Gastroesophageal sphincter (tissue), 4 donors: Measurements from ENCODE around the gene LILRA6. TPM values are rescaled to one million over a fixed set of nuclear protein-coding genes. Genes with fewer than 3 reads are reported as not detected.
"Not testable (repeated sequence)": the region's sequence is repeated elsewhere in the genome, so short reads cannot be mapped to it uniquely, and the experiment has no call there.

Experiments
- ATAC-seq: fragments of 150-250 bp; one replicate; pipeline ENCODE4 v1.9.1; 2016; ENCODE audit warnings: mild to moderate bottlenecking, moderate library complexity
- H3K27ac ChIP-seq, 4 donors: fragments of 200-600 bp; sonication (generic) in 3 of 4; 1 replicate in 3 of 4; 2 replicates in 1 of 4; pipeline ENCODE4 v1.5.1; 2016 to 2019
- H3K27me3 ChIP-seq: fragments of 200-600 bp; sonication (generic); one replicate; pipeline ENCODE4 v1.5.1; 2019
- H3K36me3 ChIP-seq, 2 donors: fragments of 200-600 bp; sonication (generic); one replicate each; pipeline ENCODE4 v1.5.1; 2019; ENCODE audit warnings: control low read depth in 1 of 2
- H3K4me1 ChIP-seq, 3 donors: fragments of 200-600 bp; sonication (generic); 1 replicate in 2 of 3; 2 replicates in 1 of 3; pipeline ENCODE4 v1.5.1; 2016 to 2019; ENCODE audit warnings: control low read depth in 2 of 3
- H3K4me3 ChIP-seq, 2 donors: fragments of 200-600 bp; sonication (generic); one replicate each; pipeline ENCODE4 v1.5.1; 2019; ENCODE audit warnings: mild to moderate bottlenecking in 1 of 2, moderate library complexity in 1 of 2
- H3K9me3 ChIP-seq, 3 donors: fragments of 200-600 bp; sonication (generic); one replicate each; pipeline ENCODE4 v1.5.1; 2017 to 2019; ENCODE audit warnings: control low read depth in 2 of 3
- EP300 ChIP-seq: sonication (generic); formaldehyde crosslinking; IDR thresholded peaks from one replicate; pipeline ENCODE4 v1.6.1; 2017; ENCODE audit warnings: antibody characterized with exemption, mild to moderate bottlenecking
- POLR2A ChIP-seq, 2 donors: fragments of 450-650 bp; IDR thresholded peaks; one replicate each; pipeline ENCODE4 v1.6.1; 2017; ENCODE audit warnings: antibody characterized with exemption in 2 of 2, mild to moderate bottlenecking in 2 of 2, moderate library complexity in 1 of 2
- POLR2AphosphoS5 ChIP-seq: sonication (generic); formaldehyde crosslinking; IDR thresholded peaks from one replicate; pipeline ENCODE4 v1.6.1; 2017; ENCODE audit warnings: antibody characterized with exemption
- WGBS, 2 donors: methylation state at CpG; one replicate each; pipeline ENCODE4 v1.1.5; 2018; ENCODE audit warnings: low coverage in 1 of 2; 5-methylcytosine and 5-hydroxymethylcytosine counted together
- total RNA-seq, 4 donors: library from RNA; depleted of rRNA; stranded (reverse); fragments of >200 nt; gene quantifications; one replicate each; pipeline ENCODE4 v1.1.0, GENCODE V29; 2016
- TF ChIP-seq, protein P1 (sequence below), 4 experiments: fragments of 200-600 bp in 2 of 4; fragments of 450-650 bp in 2 of 4; sonication (generic) in 1 of 4; IDR thresholded peaks; one replicate each; pipeline ENCODE4 v1.5.1; 2017 to 2019; ENCODE audit warnings: antibody characterized with exemption in 4 of 4, mild to moderate bottlenecking in 2 of 4, moderate library complexity in 2 of 4

The LILRA6 gene
- total RNA-seq, 4 donors from 2014 or later: 0.31 to 4.2 (median 2.2) TPM

DNA sequence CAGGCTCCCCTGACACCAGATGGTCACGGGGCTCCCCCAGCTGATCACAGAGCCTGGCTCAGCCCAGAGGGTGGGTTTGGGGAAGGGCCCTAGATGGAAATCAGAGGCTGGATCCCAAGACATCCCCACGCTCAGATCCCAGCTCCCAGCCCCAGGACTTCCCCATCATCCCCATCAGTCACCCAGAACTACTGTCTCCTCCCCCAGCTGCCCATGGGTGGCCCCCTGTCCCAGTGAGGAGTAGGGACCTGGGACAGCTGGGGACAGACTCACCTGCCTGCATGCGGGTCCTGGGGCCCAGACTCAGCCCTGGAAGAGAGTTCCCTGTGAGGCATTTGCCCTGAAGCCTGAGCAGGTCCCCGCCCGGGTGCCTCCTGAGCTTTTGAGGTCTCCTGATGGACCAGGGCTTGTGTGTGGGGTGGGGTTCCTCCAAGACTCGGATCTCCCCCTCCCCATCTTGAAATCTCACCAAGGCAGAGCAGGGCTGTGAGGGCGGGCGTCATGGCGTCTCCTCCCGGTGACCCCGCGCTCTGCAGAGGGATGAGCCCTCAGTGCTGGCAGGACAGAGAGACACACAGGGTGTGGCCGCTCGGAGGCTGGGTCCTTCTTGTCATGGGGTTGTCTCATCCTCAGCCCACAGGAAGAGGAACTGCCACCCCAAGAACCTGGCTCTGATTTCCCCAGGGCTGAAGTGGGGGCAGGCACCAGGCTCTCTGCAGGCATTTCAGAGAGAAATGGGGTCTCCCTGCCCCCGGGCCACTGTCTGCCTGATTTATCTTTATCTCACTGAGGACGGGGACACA is 19.9 kb downstream of the LILRA6 start, which contains the start of gene LILRB3:
Gene LILRB3, minus strand, starts transcription at position 534 of the 803 bp plus-strand sequence. Its CDS starts 31 bp downstream, at position 503.
- peak; percentile 65 for ATAC-seq
- not testable (repeated sequence) for H3K9me3 ChIP-seq, H3K36me3 ChIP-seq, H3K4me1 ChIP-seq
- H3K4me3 ChIP-seq: peak within 1 kb of the TSS in 1 of 2 donors; percentile 19
- peak within 1 kb of the TSS in 1 of 4 donors; percentile 25 for H3K27ac ChIP-seq
- WGBS, 2 donors: 39 to 50% methylated on average over 2 to 4 of the region's 16 CpGs
- peaks cover 45% of the 10 kb centered on the region for H3K27me3 ChIP-seq

DNA sequence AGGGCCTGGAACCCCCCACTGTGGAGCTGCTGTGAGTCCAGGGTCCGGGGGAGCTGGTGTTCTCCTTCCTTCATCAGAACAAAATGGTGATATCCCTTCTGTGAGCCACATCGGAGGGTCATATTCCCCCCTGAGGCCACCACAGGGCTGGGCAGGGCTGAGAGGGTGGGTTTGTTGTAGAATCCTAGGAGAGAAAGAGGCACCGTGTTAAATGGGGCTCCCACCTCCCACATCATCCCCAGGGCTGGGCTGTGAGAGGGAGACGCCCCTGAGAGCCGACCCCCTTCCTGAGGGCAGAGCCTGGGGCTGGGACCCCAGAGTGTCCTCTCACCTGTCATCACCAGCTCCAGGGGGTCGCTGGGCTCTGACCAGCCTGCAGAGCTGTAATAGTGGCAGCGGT is 20.6 kb downstream of the LILRA6 start:
- WGBS, 2 donors: no CpG with 5 or more reads among the region's 7 CpGs

DNA sequence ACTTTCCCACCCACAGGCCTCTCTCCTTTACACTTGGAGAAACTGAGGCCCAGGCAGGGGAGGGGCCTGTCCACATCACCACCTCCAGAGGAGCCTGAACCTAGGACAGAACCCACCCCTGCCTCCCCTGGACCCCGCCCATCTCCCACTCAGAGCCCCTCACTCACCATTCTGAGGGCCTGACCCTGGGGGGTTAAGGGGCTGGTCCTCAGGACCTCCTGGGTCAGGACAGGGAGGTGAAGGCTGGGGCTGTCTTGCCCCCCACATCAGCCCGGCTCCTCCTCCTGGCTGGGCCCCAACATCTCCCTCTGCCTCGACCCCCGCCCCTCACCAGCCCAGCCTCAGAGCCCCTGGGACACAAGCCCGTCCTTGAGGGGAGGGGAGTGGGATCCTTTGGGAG is 22.9 kb downstream of the LILRA6 start:
- H3K36me3 ChIP-seq, H3K9me3 ChIP-seq, ATAC-seq, H3K4me3 ChIP-seq, H3K27ac ChIP-seq, H3K4me1 ChIP-seq: not testable (repeated sequence)
- no CpG with 5 or more reads among the region's 5 CpGs for WGBS, 2 donors
- H3K27me3 ChIP-seq: peaks cover 39% of the 10 kb centered on the region

More for the DNA sequence above, 20.6 kb downstream of the LILRA6 start:
- H3K9me3 ChIP-seq, H3K27ac ChIP-seq, ATAC-seq, H3K4me3 ChIP-seq, H3K4me1 ChIP-seq, H3K36me3 ChIP-seq: not testable (repeated sequence)
- peaks cover 45% of the 10 kb centered on the region for H3K27me3 ChIP-seq

DNA sequence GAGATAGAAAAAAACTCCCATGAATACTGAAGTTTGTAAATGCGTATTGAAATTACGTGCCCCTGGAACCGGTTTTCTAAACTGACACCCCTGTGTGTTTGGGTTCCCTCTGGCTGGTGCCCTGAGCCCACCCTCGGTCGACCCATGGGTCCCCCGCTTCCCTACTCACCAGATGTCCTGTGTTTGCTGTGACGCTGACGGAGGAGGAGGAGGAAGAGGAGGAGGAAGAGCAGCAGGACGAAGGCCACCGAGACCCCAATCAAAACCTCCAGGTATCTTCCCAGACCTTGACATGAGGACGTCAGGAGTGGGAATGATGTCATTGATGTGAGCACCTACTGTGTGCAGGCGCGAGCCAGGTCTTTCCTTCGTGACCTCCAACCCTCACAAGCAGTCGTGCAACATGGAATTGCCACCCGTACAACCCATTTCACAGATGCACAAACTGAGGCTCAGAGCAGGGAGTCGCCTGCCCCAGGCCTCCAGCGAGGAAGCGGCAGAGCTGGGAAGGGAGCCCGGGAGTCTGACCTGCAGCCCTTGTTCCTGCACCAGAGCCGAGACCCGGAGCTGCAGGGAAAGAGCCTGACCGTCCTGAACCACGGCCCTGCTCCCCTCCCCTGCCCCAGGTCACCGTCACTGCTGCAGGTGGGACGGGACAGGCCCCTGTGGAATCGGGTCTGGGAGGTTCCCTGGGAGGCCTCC is 23.5 kb downstream of the LILRA6 start:
- 80 to 82% methylated on average over 5 to 12 of the region's 27 CpGs for WGBS, 2 donors
- Histone ChIP-seq H3K4me1 (no peaks in the 10 kb centered on the region), H3K9me3 (no peaks in the 10 kb centered on the region), H3K4me3 (no peak overlapping the region), H3K36me3 (no peaks in the 10 kb centered on the region), H3K27me3 (peaks cover 38% of the 10 kb centered on the region), H3K27ac (no peak overlapping the region)
- TF ChIP-seq POLR2AphosphoS5 (no peak), EP300 (no peak), POLR2A (IDR thresholded peaks at IDR 0.05) (no peak)
- TF ChIP-seq, protein P1, sequence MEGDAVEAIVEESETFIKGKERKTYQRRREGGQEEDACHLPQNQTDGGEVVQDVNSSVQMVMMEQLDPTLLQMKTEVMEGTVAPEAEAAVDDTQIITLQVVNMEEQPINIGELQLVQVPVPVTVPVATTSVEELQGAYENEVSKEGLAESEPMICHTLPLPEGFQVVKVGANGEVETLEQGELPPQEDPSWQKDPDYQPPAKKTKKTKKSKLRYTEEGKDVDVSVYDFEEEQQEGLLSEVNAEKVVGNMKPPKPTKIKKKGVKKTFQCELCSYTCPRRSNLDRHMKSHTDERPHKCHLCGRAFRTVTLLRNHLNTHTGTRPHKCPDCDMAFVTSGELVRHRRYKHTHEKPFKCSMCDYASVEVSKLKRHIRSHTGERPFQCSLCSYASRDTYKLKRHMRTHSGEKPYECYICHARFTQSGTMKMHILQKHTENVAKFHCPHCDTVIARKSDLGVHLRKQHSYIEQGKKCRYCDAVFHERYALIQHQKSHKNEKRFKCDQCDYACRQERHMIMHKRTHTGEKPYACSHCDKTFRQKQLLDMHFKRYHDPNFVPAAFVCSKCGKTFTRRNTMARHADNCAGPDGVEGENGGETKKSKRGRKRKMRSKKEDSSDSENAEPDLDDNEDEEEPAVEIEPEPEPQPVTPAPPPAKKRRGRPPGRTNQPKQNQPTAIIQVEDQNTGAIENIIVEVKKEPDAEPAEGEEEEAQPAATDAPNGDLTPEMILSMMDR (IDR thresholded peaks at IDR 0.05): no peak
- ATAC-seq: no peak

DNA sequence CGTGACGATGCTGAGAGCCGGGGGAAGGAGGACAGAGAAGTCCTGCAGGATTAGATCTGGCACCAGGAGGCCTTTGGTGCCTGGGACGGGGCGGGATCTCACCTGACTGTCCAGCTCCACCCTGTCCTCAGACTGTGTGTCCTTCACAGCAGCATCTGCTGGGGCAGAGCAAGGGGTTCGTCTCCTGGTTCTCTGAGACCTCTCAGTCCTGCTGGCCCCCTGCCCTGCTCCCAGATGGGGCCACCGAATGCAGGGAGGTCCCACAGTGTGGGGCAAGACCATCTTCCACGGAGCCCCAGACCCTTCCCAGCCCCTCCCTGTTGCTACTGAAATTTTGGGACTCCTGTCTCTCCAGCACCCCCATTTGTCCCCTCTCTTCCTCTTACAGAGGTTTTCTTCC is 24.3 kb downstream of the LILRA6 start:
- TF ChIP-seq POLR2AphosphoS5 (no peak), EP300 (no peak), POLR2A (IDR thresholded peaks at IDR 0.05) (no peak)
- TF ChIP-seq, protein P1 (IDR thresholded peaks at IDR 0.05): no peak
- no peak overlapping the region for H3K4me3 ChIP-seq
- no peaks in the 10 kb centered on the region for H3K9me3 ChIP-seq
- H3K27ac ChIP-seq: no peak overlapping the region
- H3K27me3 ChIP-seq: peaks cover 29% of the 10 kb centered on the region
- no peaks in the 10 kb centered on the region for H3K4me1 ChIP-seq
- no peaks in the 10 kb centered on the region for H3K36me3 ChIP-seq
- no peak for ATAC-seq
- 37 to 65% methylated on average over 2 to 4 of the region's 8 CpGs for WGBS, 2 donors

DNA sequence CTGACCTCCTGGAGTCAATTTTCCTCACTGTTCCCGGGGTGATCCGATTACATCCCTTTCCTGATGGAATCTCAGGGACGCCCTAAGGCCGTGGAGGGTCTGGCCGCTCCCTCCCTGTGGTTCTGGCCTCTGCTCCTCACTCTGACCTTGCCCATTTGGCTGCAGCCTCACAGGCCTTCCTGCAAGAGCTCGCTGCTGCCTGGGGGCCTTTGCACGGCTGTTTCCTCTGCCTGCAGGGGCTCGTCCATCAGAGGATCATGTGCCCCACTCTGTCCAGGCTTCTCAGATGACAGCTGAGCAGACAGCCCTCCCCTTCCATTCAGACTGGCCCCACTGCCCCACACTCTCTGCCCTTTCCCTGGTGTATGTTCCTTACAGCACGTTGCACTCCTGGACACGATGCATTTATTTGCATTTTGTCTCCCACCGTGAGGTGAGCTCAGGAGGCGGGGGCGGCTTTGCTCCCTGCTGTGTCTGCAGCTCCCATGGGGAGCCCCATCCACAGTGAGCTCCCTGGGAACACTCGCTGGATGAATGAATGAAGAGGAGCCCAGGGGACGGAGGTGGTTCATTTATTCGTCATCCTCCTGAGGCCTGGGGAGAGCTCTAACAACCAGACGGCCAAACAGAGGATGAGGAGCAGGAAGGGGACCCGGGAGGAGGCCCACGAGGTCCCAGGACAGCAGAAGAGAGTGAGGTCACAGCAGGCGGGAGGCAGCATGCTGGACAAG is 24.9 kb downstream of the LILRA6 start:
- H3K9me3 ChIP-seq, H3K36me3 ChIP-seq, H3K4me3 ChIP-seq, H3K4me1 ChIP-seq, ATAC-seq, H3K27ac ChIP-seq: not testable (repeated sequence)
- H3K27me3 ChIP-seq: peaks cover 24% of the 10 kb centered on the region
- WGBS, 2 donors: 35% methylated on average over 5 of the region's 20 CpGs; no CpG with 5 or more reads in 1 of the 2 donors
